22Rv1 (cell line): ENCODE results near the gene ATOH8.

Source experiments
- CTCF ChIP-seq: fragments of 450-650 bp; IDR thresholded peaks from 2 replicates; pipeline ENCODE4 v1.5.1; 2017; ENCODE audit warnings: mild to moderate bottlenecking
- ZFX ChIP-seq: fragments of 450-650 bp; IDR thresholded peaks from 2 replicates; pipeline ENCODE4 v1.6.1; 2017; ENCODE audit warnings: antibody characterized with exemption, borderline replicate concordance

DNA sequence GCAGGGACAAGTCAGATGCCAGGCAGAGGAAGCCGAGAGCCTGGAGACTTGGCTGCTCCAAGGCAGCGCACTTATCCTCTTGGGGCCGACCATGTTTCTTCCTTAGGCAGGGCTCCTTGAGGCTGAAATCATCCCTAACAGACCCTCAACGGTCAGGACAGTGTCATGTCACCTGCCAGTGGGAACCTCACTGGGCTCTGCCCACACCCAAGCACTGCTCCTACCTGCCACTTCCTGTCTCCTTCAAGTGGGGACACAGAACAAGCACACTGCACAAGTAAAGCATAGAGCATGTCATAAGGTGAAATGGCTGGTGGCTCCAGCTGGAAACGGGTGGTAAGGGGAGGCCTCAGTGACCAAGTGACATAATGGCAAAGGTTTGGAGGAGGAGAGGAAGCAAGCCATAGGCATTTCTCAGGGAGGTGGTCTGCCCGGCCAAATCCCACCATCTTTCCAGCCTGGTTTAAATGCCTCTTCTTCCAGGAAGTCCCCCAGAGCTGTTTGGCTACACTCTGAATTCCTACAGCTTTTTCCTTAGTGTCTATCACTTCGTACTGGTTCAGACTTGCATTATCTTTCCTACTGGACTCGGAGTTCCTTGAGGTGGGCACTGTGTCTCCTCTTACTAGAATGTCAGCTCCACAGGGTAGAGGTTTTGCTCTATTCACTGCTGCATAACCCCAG is 7.3 kb upstream of the ATOH8 start:
- TF ChIP-seq ZFX: no peak
- TF ChIP-seq CTCF: no peak
